Aorta (tissue), 5 donors: ENCODE measurements around the gene FAM217B. TPM values are rescaled to one million over a fixed set of nuclear protein-coding genes. Genes with fewer than 3 reads are reported as not detected.

Experiments
- ATAC-seq: fragments of 200-7000 bp; cut with Tn5 transposase; one replicate; pipeline ENCODE4 v1.9.1; 2022; ENCODE audit warnings: moderate library complexity; ENCODE audit not compliant: low FRiP score
- DNase-seq, 2 donors: peaks; one replicate each; pipeline ENCODE4 v3.0.0-alpha.2; 2020
- H3K27ac ChIP-seq, 2 donors: one replicate each; pipeline ENCODE4 v1.5.1; 2013; ENCODE audit warnings: low read length in 2 of 2, mild to moderate bottlenecking in 2 of 2, moderate library complexity in 2 of 2, control low read depth in 1 of 2, inconsistent platforms in 1 of 2, low read depth in 1 of 2
- H3K27me3 ChIP-seq, 2 donors: one replicate each; pipeline ENCODE4 v1.6.1; 2013; ENCODE audit warnings: control low read depth in 1 of 2, low read length in 1 of 2, mild to moderate bottlenecking in 1 of 2, moderate library complexity in 1 of 2; ENCODE audit not compliant: insufficient read depth in 2 of 2, control insufficient read depth in 1 of 2
- H3K36me3 ChIP-seq, 2 donors: one replicate each; pipeline ENCODE4 v1.6.1; 2013; ENCODE audit warnings: control low read depth in 1 of 2, low read length in 1 of 2, mild to moderate bottlenecking in 1 of 2; ENCODE audit not compliant: insufficient read depth in 2 of 2, control insufficient read depth in 1 of 2
- H3K4me1 ChIP-seq, 2 donors: one replicate each; pipeline ENCODE4 v1.6.1; 2013; ENCODE audit warnings: low read length in 2 of 2, control low read depth in 1 of 2, mild to moderate bottlenecking in 1 of 2, moderate library complexity in 1 of 2; ENCODE audit not compliant: insufficient read depth in 2 of 2, control insufficient read depth in 1 of 2
- H3K4me3 ChIP-seq, 2 donors: one replicate each; pipeline ENCODE4 v1.5.1; 2013; ENCODE audit warnings: low read length in 2 of 2, control low read depth in 1 of 2, mild to moderate bottlenecking in 1 of 2
- H3K9me3 ChIP-seq: one replicate; pipeline ENCODE4 v1.6.1; 2013; ENCODE audit warnings: mild to moderate bottlenecking, low read length; ENCODE audit not compliant: control insufficient read depth
- WGBS, 2 donors: extraction: QIAGEN DNeasy Blood & Tissue Kit; methylation state at CpG; one replicate each; pipeline ENCODE4 v1.1.7; 2013; 5-methylcytosine and 5-hydroxymethylcytosine counted together
- intact Hi-C, 2 donors: fragments of 100-400 bp; cut with DNase I; formaldehyde crosslinking; loops; one replicate each; pipeline versions ENCODE4 v1.14.2 to v1.15.0; 2022
- polyA plus RNA-seq, 2 donors: library from polyadenylated mRNA; stranded (reverse); fragments of 200-250 nt; gene quantifications; one replicate each; pipeline ENCODE4 v1.2.3, GENCODE V29; 2013
- total RNA-seq, 2 donors: library from RNA; stranded (reverse); fragmentation: NEBNext Ultra II Directional; extraction: Animal tissue kit (Norgen Biotek cat#: 25700); gene quantifications; one replicate each; pipeline ENCODE4 v1.2.1, GENCODE V29; 2021
- donor health status: healthy with polysubstance abuse.
- donor health status: Bipolar disorder and iron deficiency.
- donor health status: DM: no; HTN: no; CAD: no.
- donor health status: DM: no; HTN: no; CAD: no.
- donor health status: DM: yes; HTN: yes; CAD: no.

FAM217B gene
- total and polyA plus RNA-seq, 4 donors = 5.4 to 16.6 (median 7.2) TPM

DNA sequence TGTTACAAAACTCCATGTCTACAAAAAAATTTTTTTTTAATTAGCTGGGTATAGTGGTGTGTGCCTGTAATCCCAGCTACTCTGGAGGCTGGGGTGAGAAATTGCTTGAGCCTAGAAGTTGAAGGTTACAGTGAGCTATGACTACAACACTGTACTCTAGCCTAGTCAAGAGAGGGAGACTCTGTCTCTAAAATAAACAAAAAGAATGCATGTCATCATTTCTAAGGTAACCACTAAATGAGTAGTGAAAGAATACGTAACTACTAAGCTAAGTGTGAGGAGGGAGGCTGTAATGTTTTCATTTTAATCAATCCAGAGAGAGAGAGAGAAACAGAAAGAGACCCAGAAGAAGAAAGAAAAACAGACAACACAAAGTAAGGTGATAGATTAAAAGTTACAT is 16.7 kb upstream of the FAM217B start:
- Histone ChIP-seq H3K4me1 (no peaks in the 10 kb centered on the region), H3K27ac (no peak overlapping the region), H3K36me3 (no peaks in the 10 kb centered on the region), H3K27me3 (no peaks in the 10 kb centered on the region), H3K9me3 (no peaks in the 10 kb centered on the region), H3K4me3 (no peak overlapping the region)
- no peak for DNase-seq
- ATAC-seq = no peak
- intact Hi-C loops = no loop called here
- 91 to 95% methylated on average over 1 of the region's 1 CpG for WGBS, 2 donors

DNA sequence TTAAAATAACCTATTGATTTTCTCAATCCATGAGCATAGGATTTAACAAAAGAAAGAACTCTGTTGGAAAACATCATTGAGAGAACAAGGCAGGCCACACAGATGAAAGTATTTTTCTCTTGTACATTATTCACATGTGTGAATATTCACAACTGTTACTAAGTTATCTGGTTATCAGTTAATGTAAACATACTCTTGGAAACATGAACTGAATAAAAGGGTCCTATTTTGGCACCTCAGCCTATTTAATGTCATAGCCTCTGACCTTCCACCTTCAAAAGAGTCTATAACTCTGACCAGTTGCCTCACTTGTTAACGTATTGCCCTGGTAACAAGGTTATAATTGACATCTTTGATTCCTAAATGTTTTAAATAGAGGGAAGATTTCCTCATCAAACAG is 14.8 kb upstream of the FAM217B start:
- H3K27me3 ChIP-seq = no peaks in the 10 kb centered on the region
- intact Hi-C loops = no loop called here
- no peaks in the 10 kb centered on the region for H3K36me3 ChIP-seq
- H3K9me3 ChIP-seq = no peaks in the 10 kb centered on the region
- no peak for DNase-seq
- no peak overlapping the region for H3K27ac ChIP-seq
- no peak for ATAC-seq
- H3K4me3 ChIP-seq = no peak overlapping the region
- no peaks in the 10 kb centered on the region for H3K4me1 ChIP-seq
- WGBS, 2 donors = 93 to 99% methylated on average over 1 of the region's 1 CpG

DNA sequence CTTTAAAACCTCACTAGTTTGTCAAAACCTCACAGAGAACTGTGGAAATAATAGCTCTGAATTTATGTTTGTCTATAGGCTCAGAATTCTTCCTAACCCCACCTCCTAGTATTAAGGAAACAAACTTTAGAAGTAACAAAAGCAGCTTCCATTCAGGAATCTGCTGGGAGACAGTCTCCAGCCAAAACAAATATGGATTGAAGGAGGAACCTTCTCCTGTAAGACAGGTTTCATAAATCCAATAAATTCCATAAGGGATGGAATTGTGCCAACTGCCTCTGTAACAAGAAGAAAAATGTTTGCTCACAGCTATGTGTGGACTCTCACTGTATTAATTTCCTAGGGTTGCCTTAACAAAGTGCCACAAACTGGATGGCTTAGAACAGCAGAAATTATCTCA is 14.3 kb upstream of the FAM217B start:
- H3K27me3 ChIP-seq = no peaks in the 10 kb centered on the region
- no peaks in the 10 kb centered on the region for H3K9me3 ChIP-seq
- ATAC-seq = no peak
- no peak for DNase-seq
- H3K4me1 ChIP-seq = no peaks in the 10 kb centered on the region
- no peaks in the 10 kb centered on the region for H3K36me3 ChIP-seq
- no peak overlapping the region for H3K4me3 ChIP-seq
- H3K27ac ChIP-seq = no peak overlapping the region
- intact Hi-C loops = no loop called here

DNA sequence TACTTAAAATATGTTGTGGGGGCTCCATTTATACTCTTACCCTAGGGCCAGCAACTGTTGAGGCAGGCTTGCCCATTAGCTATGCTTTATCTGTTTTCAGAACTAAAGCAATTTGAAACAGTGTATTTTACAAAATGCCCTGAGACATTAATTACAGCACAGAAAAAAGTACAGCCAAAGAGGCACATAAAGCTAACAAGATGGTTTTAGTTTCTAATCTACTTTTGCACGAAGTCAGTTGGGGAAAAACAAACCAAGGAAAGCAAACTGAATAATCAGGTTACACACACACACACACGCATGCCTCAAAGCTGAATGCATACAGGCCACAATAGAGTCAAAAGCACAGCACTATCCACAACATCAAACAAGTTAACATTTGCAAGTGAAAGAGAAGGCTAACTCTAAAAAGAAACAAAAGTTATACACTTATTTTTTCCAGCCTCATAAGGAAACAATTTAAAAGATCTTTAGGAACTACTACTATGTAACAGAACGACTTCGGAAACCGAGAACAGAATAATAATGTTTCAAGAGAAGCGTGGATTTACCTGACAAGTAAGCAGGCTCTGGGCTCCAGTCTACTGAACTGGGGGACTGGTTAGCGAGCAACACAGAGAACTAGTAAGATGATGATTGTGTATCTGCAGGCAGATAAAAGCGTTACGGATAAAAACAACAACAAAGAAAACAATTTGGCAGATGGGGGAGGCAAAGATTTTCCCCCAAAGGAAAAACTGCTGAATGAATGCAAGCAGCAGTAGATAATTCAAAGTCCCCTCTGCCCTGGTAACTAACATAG is 8.5 kb upstream of the FAM217B start:
- intact Hi-C loops = no loop called here
- Histone ChIP-seq H3K27me3 (no peaks in the 10 kb centered on the region), H3K4me1 (no peaks in the 10 kb centered on the region), H3K4me3 (no peak overlapping the region), H3K36me3 (no peaks in the 10 kb centered on the region), H3K9me3 (no peaks in the 10 kb centered on the region), H3K27ac (no peak overlapping the region)
- no peak for ATAC-seq
- 84 to 87% methylated on average over 9 of the region's 9 CpGs for WGBS, 2 donors
- DNase-seq = no peak

DNA sequence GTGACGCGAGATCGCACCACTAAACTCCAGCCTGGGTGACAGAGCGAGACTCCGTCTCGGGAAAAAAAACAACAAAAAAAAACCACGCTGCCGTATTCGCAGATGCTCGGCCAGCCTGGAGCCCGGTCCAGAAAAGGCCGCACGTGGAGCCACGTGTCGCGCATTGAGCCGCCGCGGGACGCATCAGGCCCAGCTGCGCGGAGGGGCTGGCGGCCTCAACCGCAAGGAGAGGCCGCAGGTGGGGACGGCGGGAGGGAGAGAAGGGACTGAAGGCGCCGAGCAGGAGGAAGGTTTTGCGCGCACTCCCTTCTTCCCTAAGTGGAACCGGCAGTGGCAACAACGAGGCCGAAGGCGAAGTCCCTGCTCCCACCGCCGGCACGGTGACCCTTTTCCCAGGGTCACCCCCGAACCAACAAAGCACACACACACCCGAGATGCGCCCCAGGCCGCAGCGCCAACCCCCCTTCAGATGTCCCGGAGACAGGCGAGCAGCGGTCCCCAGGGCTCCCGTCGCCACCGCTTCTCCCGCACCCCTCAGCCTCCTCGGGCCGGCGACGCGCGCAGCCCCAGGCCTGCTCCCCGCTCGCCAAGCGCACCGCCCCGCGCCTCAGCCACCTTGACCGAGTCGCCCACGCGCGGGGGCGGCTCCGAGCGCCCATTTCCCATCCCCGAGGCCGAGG is 7.4 kb upstream of the FAM217B start:
- ATAC-seq (no peak), DNase-seq (peak in 1 of 2 donors; percentile 74)
- Histone ChIP-seq H3K9me3 (no peaks in the 10 kb centered on the region), H3K27ac (no peak overlapping the region), H3K4me1 (no peaks in the 10 kb centered on the region), H3K27me3 (no peaks in the 10 kb centered on the region), H3K4me3 (no peak overlapping the region), H3K36me3 (no peaks in the 10 kb centered on the region)
- intact Hi-C loops = no loop called here
- WGBS, 2 donors = 81 to 87% methylated on average over 72 of the region's 72 CpGs

DNA sequence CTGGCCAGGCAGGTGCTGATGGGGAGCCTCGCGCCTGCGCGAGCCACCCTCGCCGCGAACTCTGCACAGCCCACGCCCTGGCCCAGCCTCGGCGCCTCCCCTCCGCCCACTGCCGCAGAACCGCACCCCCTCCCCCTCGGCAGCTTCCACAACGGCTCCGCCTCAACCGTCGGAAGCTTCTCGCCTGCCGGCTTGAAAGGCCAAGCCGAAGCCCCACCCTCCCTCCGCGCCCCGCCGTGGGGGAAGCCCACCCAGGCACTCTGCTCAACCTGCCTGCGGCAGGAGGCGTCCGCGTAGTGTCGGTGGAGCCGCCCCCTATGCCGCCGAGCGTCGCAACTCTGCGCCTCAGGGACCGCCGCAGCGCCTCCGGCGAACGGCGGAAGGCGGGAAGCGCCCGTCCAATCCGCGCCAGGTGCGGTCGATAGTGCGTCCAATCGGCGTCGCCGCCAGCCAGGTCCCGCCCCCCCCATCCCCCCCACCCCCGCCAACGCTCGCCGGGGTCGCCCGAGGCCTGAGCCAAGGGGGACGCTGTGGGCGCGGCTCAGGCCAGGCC is 6.8 kb upstream of the FAM217B start, which contains the start of gene SYCP2:
Gene SYCP2, minus strand, starts transcription at position 342 of the 553 bp plus-strand sequence. CDS start 11,224 bp downstream, outside the sequence.
- peak; percentile 90 for ATAC-seq
- 25% methylated on average over 35 to 65 of the region's 65 CpGs for WGBS, 2 donors
- Histone ChIP-seq H3K9me3 (no peaks in the 10 kb centered on the region), H3K27ac (peak within 1 kb of the TSS in 1 of 2 donors; percentile 18), H3K27me3 (no peaks in the 10 kb centered on the region), H3K4me3 (peak within 1 kb of the TSS; percentile 38 to 89), H3K36me3 (no peaks in the 10 kb centered on the region), H3K4me1 (no peaks in the 10 kb centered on the region)
- intact Hi-C loops = no loop called here
- peak; percentile 67 to 89 for DNase-seq

GRCh38 chr20:59933849-59934585 is 6.2 kb upstream of the FAM217B start:
- DNase-seq (peak; percentile 83 to 94), ATAC-seq (peak; percentile 94)
- Histone ChIP-seq H3K4me3 (peak overlapping the region; percentile 38 to 89), H3K9me3 (no peaks in the 10 kb centered on the region), H3K27ac (peak overlapping the region in 1 of 2 donors; percentile 18), H3K36me3 (no peaks in the 10 kb centered on the region), H3K27me3 (no peaks in the 10 kb centered on the region), H3K4me1 (no peaks in the 10 kb centered on the region)
- intact Hi-C loops = no loop called here
- WGBS, 2 donors = 3 to 4% methylated on average over 58 to 59 of the region's 59 CpGs

- ATAC-seq = no peak
Observed at GRCh38 chr20:59935457-59936185, 4.6 kb upstream of the FAM217B start.

More at GRCh38 chr20:59935457-59936185, 4.6 kb upstream of the FAM217B start:
- DNase-seq = no peak
- intact Hi-C loops = no loop called here
- no peaks in the 10 kb centered on the region for H3K36me3 ChIP-seq
- H3K27me3 ChIP-seq = no peaks in the 10 kb centered on the region
- no peaks in the 10 kb centered on the region for H3K4me1 ChIP-seq
- H3K27ac ChIP-seq = no peak overlapping the region
- H3K4me3 ChIP-seq = no peak overlapping the region
- 94 to 95% methylated on average over 8 of the region's 8 CpGs for WGBS, 2 donors
- H3K9me3 ChIP-seq = no peaks in the 10 kb centered on the region
